NCI-H446 treated with DMSO at 0.1 percent for 48 hours (cell line): ENCODE measurements around the gene GALR3.

ENCODE experiments used
- DNase-seq: peaks from one replicate; lab custom pipeline; 2025; lab: John Stamatoyannopoulos, UW

GALR3 gene

GRCh38 chr22:37822079-37822833, 926 bp upstream of the GALR3 start:
- no peak for DNase-seq

- no peak for DNase-seq
Observed at GRCh38 chr22:37824674-37825641, 1.8 kb downstream of the GALR3 start.

GRCh38 chr22:37827056-37827455, 3.9 kb downstream of the GALR3 start:
- peak; percentile 96 for DNase-seq

- DNase-seq: no peak
Observed at GRCh38 chr22:37830093-37830842, 7.1 kb downstream of the GALR3 start.

- DNase-seq: no peak
Observed at GRCh38 chr22:37831472-37831871, 8.3 kb downstream of the GALR3 start.

- no peak for DNase-seq
Observed at GRCh38 chr22:37832022-37832857, 9.1 kb downstream of the GALR3 start.

GRCh38 chr22:37842015-37842793, 19.0 kb downstream of the GALR3 start:
- no peak for DNase-seq

- DNase-seq: no peak
Observed at GRCh38 chr22:37843741-37844089, 20.5 kb downstream of the GALR3 start.

GRCh38 chr22:37844904-37845329, 21.7 kb downstream of the GALR3 start:
- no peak for DNase-seq

GRCh38 chr22:37846433-37846832, 23.3 kb downstream of the GALR3 start:
- no peak for DNase-seq

- DNase-seq: no peak
Observed at GRCh38 chr22:37848587-37849088, 25.5 kb downstream of the GALR3 start.

GRCh38 chr22:37849089-37849751, 26.0 kb downstream of the GALR3 start, which contains the start of gene EIF3L:
EIF3L (plus strand) TSS chr22:37849419; CDS start chr22:37849450, 31 bp downstream.
- peak; percentile 75 for DNase-seq

- no peak for DNase-seq
Observed at GRCh38 chr22:37850801-37851200, 27.6 kb downstream of the GALR3 start.

- no peak for DNase-seq
Observed at GRCh38 chr22:37852418-37852817, 29.2 kb downstream of the GALR3 start.

GRCh38 chr22:37854946-37855345, 31.8 kb downstream of the GALR3 start:
- DNase-seq: no peak

- DNase-seq: no peak
Observed at GRCh38 chr22:37855462-37855861, 32.3 kb downstream of the GALR3 start.

- DNase-seq: no peak
Observed at GRCh38 chr22:37860796-37861421, 37.7 kb downstream of the GALR3 start.

GRCh38 chr22:37862570-37863325, 39.6 kb downstream of the GALR3 start:
- no peak for DNase-seq
